Subcutaneous adipose tissue (tissue), 4 donors: Measurements from ENCODE around the gene PCBP3. TPM values are rescaled to one million over a fixed set of nuclear protein-coding genes. Genes with fewer than 3 reads are reported as not detected.

Source experiments
- total RNA-seq, 4 donors: library from RNA; depleted of rRNA; stranded (reverse); fragments of >200 nt; gene quantifications; one replicate each; pipeline ENCODE4 v1.1.0, GENCODE V29; 2016
- TF ChIP-seq, protein P1 (sequence below): fragments of 450-650 bp; IDR thresholded peaks from one replicate; pipeline ENCODE4 v1.5.1; 2016; ENCODE audit warnings: low read depth, mild to moderate bottlenecking, control low read depth, antibody characterized with exemption, moderate library complexity

Gene PCBP3
- total RNA-seq, 4 donors from 2014 or later, result 3.4 to 11.0 (median 5.7) TPM

DNA sequence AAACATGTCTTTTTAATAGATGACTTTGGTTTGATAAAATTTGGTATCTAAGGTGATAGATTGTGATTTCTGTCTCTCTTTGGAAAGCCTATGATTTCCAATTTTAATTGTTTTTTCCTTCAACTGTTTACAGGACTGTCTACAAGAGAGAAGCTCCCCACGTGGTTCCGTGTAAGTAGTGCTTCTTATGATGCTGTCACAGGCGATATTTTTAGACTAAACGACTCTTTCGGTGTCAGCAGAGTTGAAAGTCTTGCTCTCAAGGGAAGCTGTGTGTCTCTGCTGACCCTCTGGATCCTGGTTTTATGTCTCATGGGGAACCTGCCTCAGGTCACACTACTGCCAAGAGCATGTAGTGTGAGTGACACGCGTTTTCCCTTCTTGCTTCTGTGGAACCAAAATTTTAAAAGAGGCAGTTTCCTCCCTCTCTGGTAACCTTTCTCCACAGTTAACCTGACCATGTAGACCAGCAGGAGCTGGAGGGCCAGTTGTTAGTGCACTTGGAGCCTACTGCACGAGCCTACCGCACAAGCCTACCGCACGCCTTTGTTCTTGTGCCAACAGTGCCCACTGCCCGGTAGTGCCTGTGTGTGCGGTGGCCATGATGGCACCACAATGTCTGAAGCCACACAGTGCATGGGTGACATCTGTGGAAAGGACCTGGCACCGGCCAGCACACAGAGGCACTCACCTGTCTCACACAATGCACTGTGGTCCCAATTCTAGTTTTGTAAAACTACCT lies 91.9 kb downstream of the PCBP3 start:
- TF ChIP-seq, protein P1, sequence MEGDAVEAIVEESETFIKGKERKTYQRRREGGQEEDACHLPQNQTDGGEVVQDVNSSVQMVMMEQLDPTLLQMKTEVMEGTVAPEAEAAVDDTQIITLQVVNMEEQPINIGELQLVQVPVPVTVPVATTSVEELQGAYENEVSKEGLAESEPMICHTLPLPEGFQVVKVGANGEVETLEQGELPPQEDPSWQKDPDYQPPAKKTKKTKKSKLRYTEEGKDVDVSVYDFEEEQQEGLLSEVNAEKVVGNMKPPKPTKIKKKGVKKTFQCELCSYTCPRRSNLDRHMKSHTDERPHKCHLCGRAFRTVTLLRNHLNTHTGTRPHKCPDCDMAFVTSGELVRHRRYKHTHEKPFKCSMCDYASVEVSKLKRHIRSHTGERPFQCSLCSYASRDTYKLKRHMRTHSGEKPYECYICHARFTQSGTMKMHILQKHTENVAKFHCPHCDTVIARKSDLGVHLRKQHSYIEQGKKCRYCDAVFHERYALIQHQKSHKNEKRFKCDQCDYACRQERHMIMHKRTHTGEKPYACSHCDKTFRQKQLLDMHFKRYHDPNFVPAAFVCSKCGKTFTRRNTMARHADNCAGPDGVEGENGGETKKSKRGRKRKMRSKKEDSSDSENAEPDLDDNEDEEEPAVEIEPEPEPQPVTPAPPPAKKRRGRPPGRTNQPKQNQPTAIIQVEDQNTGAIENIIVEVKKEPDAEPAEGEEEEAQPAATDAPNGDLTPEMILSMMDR, result no peak

- TF ChIP-seq, protein P1, result no peak
These were observed 92.6 kb downstream of the PCBP3 start for GRCh38 chr21:45736042-45736689.

- TF ChIP-seq, protein P1, result no peak
These were observed 93.4 kb downstream of the PCBP3 start for GRCh38 chr21:45736690-45737484.

DNA sequence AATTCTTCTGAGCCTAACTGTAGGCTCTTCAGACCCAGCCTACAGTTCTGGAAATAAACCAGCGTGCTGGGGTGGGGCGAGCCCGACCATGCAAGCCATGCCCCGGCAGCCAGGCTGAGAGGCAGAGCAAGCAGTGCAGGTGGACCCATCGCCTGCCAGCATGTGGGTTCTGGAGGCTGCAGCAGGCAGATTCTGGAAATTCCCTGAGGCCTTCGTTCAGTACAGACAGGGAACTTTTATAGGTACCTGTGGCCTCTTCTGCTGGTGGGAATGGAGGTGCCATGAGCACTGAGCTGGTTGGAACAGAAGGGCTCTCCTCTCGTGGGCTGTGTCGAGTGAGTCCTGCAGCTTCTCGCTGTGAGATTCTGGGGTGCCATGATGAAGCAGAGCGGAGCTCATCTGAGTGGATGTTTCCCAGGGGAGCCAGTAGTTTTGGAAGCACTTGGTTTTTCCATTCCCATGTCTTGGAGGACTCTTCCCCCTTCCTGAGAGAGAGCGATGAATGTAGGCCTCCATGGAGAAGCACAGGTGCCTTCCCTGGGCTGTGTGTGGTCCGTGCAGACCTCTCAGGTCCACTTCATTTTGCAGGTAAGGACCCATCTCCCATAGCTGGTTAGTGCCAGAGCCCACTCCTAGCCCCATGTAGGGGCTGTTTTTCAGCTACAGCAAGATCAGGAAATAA lies 94.1 kb downstream of the PCBP3 start:
- TF ChIP-seq, protein P1, result no peak

- TF ChIP-seq, protein P1, result no peak
These were observed 95.9 kb downstream of the PCBP3 start for GRCh38 chr21:45739218-45740087.

GRCh38 chr21:45740088-45740440 lies 96.5 kb downstream of the PCBP3 start:
- TF ChIP-seq, protein P1, result no peak
